Astrocyte of the cerebellum (primary cell): ENCODE measurements around the gene VMAC.

ENCODE experiments used
- DNase-seq: peaks from one replicate; pipeline ENCODE4 v3.0.0-alpha.2; 2011; ENCODE audit warnings: low read depth
- H3K4me3 ChIP-seq: 2 replicates; pipeline ENCODE4 v1.5.1; 2011; ENCODE audit warnings: mild to moderate bottlenecking, low read depth, low read length, moderate library complexity
- CTCF ChIP-seq: IDR thresholded peaks from 2 replicates; pipeline ENCODE4 v1.5.1; 2012; ENCODE audit warnings: low read length, low read depth, moderate library complexity, mild to moderate bottlenecking; ENCODE audit errors: missing control alignments
- in situ Hi-C: cut with HindIII; loops from 2 replicates; pipeline ENCODE4 v1.10.0; 2017; ENCODE audit warnings: low sequenced_read_pairs

VMAC gene

GRCh38 chr19:5915782-5916165, 11.1 kb downstream of the VMAC start:
- no peak overlapping the region for H3K4me3 ChIP-seq
- no peak for TF ChIP-seq CTCF
- DNase-seq = no peak
- in situ Hi-C loops = no loop called here

- in situ Hi-C loops = no loop called here
- no peak overlapping the region for H3K4me3 ChIP-seq
- no peak for DNase-seq
- no peak for TF ChIP-seq CTCF
Measured at GRCh38 chr19:5916181-5916708, 11.6 kb downstream of the VMAC start.

- TF ChIP-seq CTCF = no peak
- DNase-seq = no peak
- H3K4me3 ChIP-seq = no peak overlapping the region
- in situ Hi-C loops = no loop called here
Measured at GRCh38 chr19:5917431-5918107, 12.9 kb downstream of the VMAC start.

- in situ Hi-C loops = no loop called here
- no peak for TF ChIP-seq CTCF
- no peak overlapping the region for H3K4me3 ChIP-seq
- no peak for DNase-seq
Measured at GRCh38 chr19:5918463-5919079, 13.9 kb downstream of the VMAC start.

GRCh38 chr19:5921516-5922160, 17.0 kb downstream of the VMAC start:
- in situ Hi-C loops = no loop called here
- no peak for DNase-seq
- no peak overlapping the region for H3K4me3 ChIP-seq
- no peak for TF ChIP-seq CTCF

- no peak for DNase-seq
- H3K4me3 ChIP-seq = no peak overlapping the region
- TF ChIP-seq CTCF = no peak
- in situ Hi-C loops = no loop called here
Measured at GRCh38 chr19:5922161-5922545, 17.5 kb downstream of the VMAC start.
